ENCODE measurements around the gene PSAPL1.
"Not testable (repeated sequence)": the region's sequence is repeated elsewhere in the genome, so short reads cannot be mapped to it uniquely, and the experiment has no call there.

PSAPL1 gene

GRCh38 chr4:7458066-7458425, 23.3 kb upstream of the PSAPL1 start:
- DNase-seq = no peak

GRCh38 chr4:7457201-7458065, 22.7 kb upstream of the PSAPL1 start:
- DNase-seq = no peak

GRCh38 chr4:7452802-7453201, 18.1 kb upstream of the PSAPL1 start:
- not testable (repeated sequence) for DNase-seq

GRCh38 chr4:7451800-7452199, 17.1 kb upstream of the PSAPL1 start:
- DNase-seq = no peak

GRCh38 chr4:7451434-7451789, 16.7 kb upstream of the PSAPL1 start:
- no peak for DNase-seq

GRCh38 chr4:7450775-7451433, 16.2 kb upstream of the PSAPL1 start:
- no peak for DNase-seq

- DNase-seq = no peak
Measured at GRCh38 chr4:7448036-7448435, 13.3 kb upstream of the PSAPL1 start.

- DNase-seq = no peak
Measured at GRCh38 chr4:7447236-7447635, 12.5 kb upstream of the PSAPL1 start.

GRCh38 chr4:7444731-7445130, 10.0 kb upstream of the PSAPL1 start:
- DNase-seq = no peak

GRCh38 chr4:7444314-7444713, 9.6 kb upstream of the PSAPL1 start:
- DNase-seq = no peak

GRCh38 chr4:7442574-7443162, 7.9 kb upstream of the PSAPL1 start:
- no peak for DNase-seq

GRCh38 chr4:7441201-7441600, 6.5 kb upstream of the PSAPL1 start:
- no peak for DNase-seq

- no peak for DNase-seq
Measured at GRCh38 chr4:7439699-7440098, 5.0 kb upstream of the PSAPL1 start.

- DNase-seq = no peak
Measured at GRCh38 chr4:7436256-7436655, 1.5 kb upstream of the PSAPL1 start.

- no peak for DNase-seq
Measured at GRCh38 chr4:7435471-7436061, 836 bp upstream of the PSAPL1 start.

GRCh38 chr4:7434141-7434765, 477 bp downstream of the PSAPL1 start:
- DNase-seq = no peak

- DNase-seq = no peak
Measured at GRCh38 chr4:7433376-7434140, 1.2 kb downstream of the PSAPL1 start.

GRCh38 chr4:7432531-7433375, 2.0 kb downstream of the PSAPL1 start:
- DNase-seq = no peak

GRCh38 chr4:7431696-7432530, 2.8 kb downstream of the PSAPL1 start:
- no peak for DNase-seq

GRCh38 chr4:7430965-7431695, 3.6 kb downstream of the PSAPL1 start:
- no peak for DNase-seq

Measured in EL (cell line).